Measurements from ENCODE around the gene MGAT5B.
"Not testable (repeated sequence)": the region's sequence is repeated elsewhere in the genome, so short reads cannot be mapped to it uniquely, and the experiment has no call there.

MGAT5B gene

DNA sequence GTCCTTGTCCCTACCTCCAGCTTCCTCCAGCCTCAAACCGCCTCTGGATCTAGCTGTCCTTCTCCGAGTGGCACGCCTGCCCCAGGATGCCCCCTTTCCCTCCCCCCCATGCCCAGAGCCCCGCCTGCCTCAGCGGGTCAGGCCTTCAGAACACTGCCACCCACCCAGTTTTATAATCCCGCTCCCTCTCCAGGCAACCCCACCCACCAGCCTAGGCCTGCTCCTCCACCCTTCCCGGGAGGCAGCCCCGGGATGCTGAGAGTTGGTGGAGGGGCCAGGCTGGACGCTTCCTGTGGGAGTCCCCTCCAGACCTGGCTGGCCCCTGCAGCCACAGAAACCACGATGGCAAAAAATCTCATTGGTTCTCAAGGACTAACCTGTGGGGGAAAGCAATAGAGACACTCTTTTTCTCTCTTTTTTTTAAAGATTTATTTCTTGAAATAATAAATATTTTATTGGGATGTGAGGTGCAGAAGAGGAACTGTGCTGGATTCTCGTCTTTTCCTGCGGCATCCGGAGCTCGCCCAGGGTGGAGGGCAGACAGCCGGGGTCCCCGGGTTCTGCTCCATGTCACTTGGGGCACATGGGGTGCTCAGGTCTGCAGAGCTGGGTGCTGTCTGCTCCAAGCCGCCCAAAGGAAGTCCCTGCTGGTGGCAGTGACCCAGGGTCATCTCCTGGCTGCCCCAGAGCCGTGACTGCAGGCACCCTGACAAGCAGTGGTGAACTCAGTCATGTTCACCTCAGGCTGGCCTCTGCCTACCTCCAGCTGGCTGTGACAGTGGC lies 81.9 kb downstream of the MGAT5B start:
- DNase-seq (ENCODE audit: low read depth): no peak

DNA sequence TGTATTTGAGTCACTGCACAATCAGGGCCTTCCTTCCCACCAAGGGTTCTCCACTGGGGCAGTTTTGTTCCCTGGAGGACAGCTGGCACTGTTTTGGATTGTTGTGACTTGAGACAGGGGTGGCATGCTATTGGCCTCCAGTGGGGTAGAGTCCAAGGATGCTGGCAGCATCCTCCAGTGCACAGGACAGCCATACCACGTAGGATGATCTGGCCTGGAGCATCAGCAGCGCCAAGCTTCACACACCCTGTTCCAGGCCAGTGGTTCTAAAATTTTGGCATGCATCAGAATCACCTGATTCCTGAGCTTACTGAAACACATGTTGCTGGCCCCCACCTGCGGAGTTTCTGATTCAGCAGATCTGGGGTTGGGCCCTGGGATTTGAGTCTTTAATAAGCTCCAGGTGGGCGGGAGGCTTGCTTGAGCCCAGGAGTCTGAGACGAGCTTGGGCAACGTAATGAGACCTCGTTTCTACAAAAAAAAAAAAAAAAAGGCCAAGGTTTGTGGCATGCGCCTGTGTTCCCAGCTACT lies 83.2 kb downstream of the MGAT5B start:
- no peak for DNase-seq (ENCODE audit: low read depth)

DNA sequence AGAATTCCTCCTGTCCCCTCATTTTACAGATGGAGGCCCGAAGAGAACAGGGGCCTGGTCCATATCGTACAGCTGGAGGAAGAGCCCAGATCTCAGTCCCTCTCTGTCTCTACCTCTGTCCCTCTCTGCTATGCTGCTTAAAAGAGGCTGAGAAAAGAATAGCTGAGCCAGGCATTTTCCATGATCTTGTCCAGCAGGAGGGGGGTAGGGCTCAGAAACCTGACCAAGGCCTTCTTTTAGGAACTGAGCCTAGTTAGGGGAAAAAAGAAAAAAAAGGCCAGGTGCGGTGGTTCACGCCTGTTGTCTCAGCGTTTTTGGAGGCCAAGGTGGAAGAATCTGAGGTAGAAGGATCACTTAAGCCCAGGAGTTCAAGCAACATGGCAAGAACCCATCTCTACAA lies 84.2 kb downstream of the MGAT5B start:
- DNase-seq (ENCODE audit: low read depth): no peak

DNA sequence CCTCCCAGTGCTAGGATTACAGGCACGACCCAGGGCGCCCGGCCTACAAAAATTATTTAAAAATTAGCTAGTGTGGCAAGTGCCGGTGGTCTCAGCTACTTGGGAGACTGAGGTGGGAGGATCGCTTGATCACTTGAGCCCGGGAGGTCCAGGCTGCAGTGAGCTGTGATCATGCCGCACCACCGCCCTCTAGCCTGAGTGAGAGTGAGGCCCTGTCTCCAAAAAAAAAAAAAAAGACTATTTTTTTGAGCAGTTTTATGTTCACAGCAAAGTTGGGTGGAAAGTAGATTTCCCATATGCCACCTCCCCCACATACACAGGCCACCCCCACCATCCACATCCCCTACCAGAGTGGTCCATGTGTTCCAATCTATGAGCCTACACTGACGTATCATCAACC lies 84.9 kb downstream of the MGAT5B start:
- DNase-seq (ENCODE audit: low read depth): no peak

DNA sequence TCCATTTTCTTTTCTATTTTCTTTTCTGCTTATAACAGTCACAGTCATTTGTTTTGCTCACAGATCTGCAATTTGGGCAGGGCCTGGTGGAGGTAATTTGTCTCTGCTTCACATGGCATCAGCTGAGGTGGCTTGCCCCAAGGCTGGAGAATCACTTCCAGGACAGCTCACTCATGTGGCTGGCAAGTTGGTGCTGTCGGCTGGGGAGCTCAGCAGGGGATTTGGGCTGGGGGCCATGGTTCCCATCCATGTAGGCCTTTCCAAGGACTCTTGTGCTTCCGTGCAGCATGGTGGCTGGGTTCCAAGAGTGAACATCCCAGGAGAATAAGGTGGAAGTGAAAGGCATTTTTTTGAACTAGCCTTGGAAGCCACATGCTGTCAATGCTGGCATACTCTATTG lies 85.7 kb downstream of the MGAT5B start:
- DNase-seq (ENCODE audit: low read depth): no peak

DNA sequence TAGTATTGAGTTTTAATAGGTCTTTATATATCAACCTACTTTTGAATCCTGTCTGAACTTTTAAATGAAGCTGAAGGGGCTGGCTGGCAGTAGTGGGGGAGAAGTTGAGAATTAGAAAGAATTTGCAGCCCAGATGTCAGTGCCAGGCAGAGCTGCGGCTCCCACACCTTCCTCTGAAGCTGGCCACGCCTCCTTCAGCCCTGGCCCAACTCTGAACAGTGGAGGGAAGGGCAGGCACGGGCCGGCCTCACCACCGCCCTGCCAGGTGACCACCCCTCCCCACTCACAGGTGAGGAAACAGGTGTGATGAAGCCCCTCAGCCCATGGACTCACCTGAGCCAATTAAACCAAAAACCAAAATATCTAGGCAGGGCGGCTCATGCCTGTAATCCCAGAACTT lies 87.0 kb downstream of the MGAT5B start:
- DNase-seq (ENCODE audit: low read depth): no peak

DNA sequence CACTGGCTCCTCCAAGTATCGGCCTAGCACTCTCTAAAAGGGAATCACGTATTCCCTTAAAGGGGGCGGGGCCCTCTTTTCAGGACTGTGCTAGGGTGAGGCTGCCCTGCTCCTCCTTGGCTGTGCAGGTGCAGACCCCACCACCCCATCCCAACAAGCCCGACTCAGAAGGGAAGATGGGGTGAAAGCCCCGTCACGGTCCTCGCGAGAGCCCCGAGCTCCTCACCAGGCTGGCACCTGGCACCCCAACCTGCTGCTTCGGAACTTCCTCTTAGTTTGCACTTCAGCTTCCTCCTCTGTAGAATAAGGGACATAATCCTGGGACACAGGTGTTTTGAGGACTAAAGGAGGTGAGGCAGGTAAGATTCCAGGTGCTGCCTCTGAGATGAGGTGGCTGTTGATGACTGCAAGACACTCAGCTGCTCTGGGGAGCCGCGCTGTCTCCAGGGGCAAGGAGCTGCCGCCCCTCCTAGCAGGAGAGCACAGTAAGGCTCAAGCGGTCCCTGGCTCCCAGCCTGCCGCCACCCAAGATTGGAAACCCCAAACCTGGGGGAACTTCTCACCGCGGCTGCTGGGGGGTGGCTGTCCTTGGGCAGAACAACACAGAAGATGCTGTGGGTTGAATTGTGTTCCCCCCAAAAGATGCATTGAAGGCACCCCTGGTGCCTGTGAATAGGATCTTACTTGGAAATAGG lies 88.8 kb downstream of the MGAT5B start:
- no peak for DNase-seq (ENCODE audit: low read depth)

DNA sequence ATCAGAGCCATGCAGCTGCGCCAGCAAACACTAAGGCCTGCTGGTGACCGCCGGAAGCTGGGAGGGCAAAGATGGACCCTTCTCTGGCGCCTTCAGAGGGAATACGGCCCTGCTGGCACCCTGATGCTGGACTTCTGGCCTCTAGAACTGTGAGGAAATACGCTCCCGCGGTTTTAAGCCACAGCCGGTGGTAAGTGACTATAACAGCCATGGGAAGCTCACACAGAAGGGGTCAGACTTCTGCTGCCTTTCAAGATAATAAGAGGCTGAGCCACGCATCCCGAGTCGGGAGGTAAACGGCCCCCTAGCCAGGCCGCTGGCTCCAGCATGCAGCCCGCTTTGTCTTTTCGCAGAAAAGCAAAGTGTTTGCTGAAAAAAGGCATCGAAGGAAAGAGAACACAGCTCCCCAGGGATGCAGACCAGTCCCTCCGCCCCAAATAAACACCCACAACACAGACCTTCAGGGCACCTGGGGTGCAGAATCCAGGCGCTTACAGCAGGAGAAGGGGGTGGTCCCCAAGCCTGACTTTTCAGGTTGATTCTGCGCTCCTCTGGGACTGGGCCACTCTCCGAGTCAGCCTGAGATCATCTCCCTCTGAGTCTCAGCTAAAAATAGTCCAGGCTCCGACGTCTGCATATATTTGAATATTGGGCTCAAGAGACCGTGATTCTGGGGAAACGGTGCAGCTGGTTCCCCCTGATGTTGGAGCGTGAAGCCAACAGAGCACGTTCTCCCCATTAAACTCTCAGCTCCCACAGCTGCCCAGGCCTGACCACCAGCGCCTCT lies 89.7 kb downstream of the MGAT5B start:
- DNase-seq (ENCODE audit: low read depth): no peak

DNA sequence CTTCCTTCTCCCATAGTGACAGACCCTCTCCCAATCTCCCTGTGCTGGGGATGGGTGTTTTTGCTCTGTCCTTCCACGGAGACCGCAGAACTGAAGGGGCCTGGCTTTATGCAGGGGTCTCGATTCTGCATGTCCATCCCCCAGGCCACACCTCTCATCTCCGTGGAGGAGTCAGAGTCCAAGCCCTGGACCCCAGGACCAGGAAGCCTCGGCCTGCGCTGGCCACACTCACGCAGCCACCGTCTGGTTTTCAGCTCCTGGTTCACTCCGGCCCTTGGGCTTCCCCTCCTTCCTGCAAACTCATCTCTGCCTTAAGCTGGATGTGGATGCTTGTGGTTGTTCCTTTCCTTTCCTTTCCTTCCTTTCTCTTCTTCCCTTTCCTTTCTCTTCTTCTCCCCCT lies 90.8 kb downstream of the MGAT5B start:
- DNase-seq (ENCODE audit: low read depth): no peak

DNA sequence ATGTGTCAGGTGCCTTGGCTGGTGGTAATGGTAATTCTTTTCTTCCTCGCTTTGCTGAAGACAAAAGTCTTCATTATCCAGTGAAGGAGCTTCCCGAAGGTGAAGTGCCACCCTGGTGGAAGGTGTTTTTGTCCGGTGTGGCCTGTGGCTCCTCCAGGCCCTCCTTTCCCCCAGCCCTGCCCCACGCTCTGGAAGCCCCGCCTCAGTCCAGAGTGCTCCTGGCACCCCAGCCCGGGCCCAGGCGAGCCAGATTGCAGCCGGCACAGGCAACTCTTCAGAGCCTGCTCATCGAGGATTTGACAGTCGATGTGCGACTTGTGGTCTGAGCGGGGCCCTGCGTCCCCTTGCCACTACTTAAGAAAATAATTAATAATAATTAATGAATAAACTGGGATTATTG lies 93.7 kb downstream of the MGAT5B start:
- no peak for DNase-seq (ENCODE audit: low read depth)

DNA sequence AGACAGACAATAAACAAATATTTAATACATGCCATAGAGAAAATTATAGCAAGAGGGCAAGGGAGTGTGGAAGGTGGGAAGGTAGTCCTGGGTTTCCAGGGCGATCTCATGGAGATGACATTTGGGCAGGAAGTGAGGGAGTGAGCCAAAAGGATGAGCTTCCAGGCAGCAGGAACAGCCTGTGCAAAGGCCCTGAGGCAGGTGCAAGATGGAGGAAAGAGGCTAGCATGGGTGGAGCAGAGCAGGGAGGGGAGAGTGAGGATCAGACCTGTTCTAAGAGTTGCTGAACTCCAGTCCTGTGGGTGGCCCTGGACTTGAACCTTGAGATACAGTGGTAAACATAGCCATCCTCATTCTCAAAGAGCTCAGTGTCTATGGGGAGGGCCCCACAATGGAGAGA lies 94.7 kb downstream of the MGAT5B start:
- DNase-seq (ENCODE audit: low read depth): no peak

DNA sequence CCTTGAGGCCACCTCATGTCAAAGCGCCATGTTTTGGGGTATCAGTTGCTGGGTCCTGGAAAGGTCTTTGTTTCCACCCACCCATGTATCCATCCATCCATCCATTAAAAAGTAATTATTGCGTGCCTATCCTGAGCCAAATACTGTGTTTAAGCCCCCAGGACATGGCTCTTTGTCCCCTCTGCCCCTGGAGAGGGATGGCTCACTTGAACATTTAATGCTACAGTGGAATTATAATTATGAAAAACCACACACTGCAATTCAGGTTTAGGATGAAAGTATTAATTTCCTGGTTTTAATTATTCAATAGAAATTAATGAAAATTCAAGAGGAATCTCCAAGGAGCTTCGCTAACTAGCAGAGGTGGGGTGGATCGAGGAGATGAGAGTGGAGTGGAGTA lies 97.8 kb downstream of the MGAT5B start:
- DNase-seq (ENCODE audit: low read depth): no peak

DNA sequence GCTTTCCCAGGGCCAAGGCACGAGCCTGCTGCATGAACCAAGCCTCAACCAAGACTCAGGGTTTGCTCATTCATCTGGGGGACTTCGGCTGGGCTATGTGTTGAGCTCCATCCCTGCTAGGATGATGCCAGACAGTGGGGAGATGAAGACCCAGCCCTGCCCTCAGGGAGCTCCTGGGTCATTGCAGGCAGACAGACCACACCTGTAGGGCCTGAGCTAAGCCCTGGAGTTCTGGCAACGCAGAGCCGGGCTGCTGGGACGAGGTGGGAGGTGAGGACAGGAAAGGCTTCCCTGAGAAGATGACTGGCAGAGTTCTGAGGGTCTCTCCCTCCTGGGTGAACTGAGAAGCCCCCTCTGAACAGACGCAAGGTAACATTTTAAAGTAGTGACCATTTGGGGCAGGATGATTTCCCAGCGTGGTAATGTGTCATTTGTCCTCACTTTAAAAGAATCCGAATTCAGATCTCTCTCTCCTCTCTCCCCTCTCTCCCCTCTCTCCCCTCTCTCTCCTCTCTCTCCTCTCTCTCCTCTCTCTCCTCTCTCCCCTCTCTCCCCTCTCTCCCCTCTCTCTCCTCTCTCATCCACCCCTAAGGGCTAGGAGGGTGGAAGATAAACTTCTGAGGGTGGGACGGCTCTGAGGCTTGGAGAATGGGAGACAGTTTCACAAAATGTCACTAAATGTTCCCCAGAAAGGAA lies 98.4 kb downstream of the MGAT5B start:
- DNase-seq (ENCODE audit: low read depth): no peak

DNA sequence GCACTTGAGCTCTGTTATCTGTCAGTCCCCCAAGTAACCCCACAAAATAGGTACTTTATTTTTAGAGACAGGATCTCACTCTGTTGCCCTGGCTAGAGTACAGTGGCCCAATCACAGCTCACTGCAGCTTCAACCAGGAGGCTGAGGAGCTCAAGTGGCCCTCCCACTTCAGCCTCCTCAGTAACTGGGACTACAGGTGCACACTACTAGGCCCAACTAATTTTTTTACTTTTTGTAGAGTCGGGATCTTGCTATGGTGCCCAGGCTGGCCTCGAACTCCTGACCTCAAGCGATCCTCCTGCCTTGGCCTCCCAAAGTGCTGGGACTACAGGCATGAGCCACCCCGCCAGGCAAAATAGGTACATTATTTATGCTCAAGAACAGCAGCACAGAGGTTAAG lies 99.6 kb downstream of the MGAT5B start:
- DNase-seq (ENCODE audit: low read depth): no peak

DNA sequence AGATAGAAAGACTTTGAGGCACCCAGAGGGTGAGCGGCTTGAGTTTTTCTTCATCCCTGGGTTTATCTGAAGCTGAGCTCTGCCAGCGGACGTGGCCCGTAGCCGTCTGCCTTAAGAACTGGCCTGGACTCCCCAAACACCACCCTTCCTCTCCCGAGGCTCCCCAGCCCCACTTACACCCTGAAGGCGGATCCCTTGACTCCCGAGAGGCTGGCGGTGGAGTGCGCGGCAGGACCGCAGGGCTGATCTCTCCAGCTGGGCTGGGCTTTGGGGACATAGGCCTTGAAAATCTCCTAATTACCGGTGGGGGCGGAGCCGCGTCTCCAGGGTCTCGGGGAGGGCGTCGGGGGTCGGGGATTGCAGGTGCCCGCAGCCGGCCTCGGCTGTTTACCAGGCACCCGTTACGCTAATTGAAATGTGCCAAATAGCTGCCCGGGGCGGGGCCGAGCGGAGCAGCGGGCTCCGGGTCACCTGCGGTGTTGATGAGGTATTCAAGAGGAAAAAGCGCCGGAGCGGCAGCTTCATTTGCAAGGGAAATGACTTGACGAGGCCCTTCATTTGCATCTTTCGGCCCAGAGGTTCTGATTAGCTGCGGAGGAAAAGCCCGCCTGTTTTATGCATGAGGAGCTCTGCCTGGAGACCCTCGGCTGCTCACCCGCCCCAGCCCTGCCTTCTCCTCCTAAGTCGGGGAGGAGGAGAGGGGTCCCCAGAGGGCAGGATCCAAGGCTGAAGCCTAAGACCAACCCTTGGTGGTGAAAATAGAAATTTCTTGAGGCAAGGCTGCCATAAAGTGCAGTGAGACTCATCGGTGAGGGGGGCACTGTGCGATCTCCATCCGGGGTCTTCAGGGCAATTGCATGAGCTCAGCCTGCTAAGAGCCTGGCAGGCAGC lies 100.7 kb downstream of the MGAT5B start:
- no peak for DNase-seq (ENCODE audit: low read depth)

DNA sequence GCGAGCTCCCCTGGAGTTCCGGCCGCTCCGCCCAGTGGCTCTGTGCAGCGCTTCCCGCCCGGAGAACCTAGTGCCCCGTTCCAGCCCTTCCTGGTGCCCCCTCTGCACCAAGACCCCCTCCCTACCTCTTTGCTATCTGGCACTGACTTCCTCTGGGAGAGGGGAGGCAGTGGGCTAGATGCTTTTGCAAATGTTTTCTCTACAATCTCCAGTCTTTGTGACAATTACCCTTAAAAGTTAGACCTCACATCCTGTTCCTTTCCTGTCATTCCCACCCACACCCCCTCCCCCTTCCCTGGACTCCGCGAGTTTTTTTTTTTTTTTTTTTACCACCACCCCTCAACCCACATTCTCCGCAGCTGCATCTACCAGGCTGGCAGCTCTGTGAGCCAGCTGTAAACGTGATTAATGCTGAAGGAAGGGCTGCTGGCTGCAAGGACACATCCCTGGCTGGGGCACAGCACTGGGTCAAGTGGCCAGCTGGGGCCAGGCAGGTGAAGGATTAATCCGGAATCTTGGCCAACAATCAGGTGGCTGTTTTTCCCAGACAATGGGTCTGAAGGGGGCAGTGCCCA lies 101.5 kb downstream of the MGAT5B start:
- no peak for DNase-seq (ENCODE audit: low read depth)

DNA sequence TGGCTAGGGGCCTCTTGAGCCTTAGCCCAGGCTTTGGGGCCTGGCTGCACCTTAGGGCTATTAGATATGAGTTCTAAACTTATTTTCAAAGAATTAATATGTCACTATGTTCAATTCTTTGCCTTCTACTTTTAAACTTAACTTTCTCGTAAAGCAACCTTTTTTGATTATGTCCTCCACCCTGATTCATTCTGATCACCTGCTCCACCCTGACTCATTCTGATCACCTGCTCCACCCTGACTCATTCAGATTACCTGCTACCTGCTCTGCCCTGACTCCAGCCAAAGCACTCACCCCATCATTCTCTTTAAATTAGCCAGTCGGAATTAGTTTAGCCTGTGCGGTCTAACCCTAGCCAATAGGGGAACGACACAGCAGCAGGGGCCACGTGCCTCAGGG lies 102.0 kb downstream of the MGAT5B start:
- not testable (repeated sequence) for DNase-seq (ENCODE audit: low read depth)

DNA sequence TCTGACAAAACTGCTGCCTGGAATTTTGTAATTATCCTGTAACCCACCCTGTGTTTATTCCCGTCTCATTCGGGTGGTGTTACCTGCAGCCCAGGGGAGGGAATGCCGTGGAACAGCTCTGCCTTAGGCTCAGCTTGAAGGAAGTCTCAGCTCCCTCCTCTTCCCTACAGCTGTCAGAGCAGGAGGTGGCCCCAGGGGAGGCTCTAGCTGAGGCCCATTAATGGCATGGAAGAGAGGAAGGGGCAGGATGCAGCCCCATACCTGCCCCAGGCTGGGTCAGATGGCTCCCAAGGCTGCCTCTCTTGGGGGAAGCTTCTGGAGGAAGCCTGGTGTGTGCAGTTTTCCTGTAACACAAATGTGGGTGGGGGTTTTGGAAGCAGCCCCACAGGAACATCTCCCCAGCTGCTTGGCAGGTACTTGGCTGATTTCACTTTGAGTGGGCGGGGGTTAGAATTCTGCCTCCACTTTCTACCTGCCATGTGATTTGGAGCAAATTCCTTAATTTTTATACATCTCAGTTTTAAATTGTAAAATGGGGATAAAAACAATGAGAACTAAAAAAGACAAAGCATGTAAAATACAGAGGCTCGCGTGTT lies 103.9 kb downstream of the MGAT5B start:
- no peak for DNase-seq (ENCODE audit: low read depth)

DNA sequence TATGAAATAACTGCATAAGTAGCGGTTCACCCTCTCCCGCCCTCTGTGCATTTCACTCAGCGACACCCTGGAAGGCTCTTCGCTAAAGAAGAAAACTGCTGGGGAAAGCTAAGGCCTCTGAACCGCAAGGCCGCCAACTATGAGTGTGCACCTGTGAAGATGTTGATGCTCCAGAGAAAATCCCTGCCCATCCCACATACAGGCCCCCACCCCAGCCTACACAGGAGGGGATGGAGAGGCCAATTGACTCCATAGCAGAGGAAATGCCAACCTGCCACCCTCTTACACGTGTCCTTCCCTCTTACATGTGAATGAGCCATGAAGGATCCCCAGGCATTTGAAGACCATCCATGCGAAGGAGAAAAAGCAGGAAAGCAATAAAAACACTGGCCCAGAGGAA lies 104.8 kb downstream of the MGAT5B start:
- no peak for DNase-seq (ENCODE audit: low read depth)

DNA sequence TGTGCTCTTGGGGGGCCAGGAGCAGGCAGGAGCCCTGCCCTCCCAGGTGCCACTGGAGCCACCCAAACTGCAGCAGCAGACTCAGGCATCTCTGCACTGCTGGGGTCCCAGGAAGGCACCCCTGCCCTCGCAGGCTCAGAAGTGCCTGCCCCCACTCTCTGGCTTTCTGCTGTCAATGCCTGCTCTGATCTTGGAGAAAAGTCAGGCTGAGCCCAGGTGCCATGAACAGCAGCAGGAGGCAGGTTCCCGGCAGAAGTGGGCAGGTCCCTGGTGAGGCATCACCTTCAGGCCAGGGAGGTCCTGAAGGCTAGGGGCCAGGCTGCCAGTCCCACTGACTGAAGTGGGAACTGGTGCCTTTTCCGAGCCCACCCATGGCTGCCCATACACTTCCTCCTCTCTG lies 106.5 kb downstream of the MGAT5B start:
- DNase-seq (ENCODE audit: low read depth): no peak

All from GM04503 (cell line).